Subcutaneous abdominal adipose tissue (tissue), 5 donors: ENCODE data around the gene MCC.

Experiments
- H3K27ac ChIP-seq: one replicate; pipeline ENCODE4 v1.7.0; 2013; ENCODE audit warnings: low read depth, mild to moderate bottlenecking, inconsistent platforms, low read length, moderate library complexity
- H3K27me3 ChIP-seq, 5 donors: one replicate each; pipeline ENCODE4 v1.7.0; 2013; ENCODE audit warnings: low read length in 5 of 5, inconsistent platforms in 1 of 5; ENCODE audit not compliant: control insufficient read depth in 5 of 5, insufficient read depth in 4 of 5
- H3K36me3 ChIP-seq, 5 donors: one replicate each; pipeline ENCODE4 v1.7.0; 2013; ENCODE audit warnings: low read length in 5 of 5; ENCODE audit not compliant: control insufficient read depth in 5 of 5, insufficient read depth in 5 of 5
- H3K4me1 ChIP-seq, 5 donors: one replicate each; pipeline ENCODE4 v1.7.0; 2013; ENCODE audit warnings: low read length in 5 of 5, mild to moderate bottlenecking in 3 of 5, moderate library complexity in 1 of 5; ENCODE audit not compliant: control insufficient read depth in 5 of 5, insufficient read depth in 5 of 5
- H3K4me3 ChIP-seq, 5 donors: one replicate each; pipeline ENCODE4 v1.7.0; 2013; ENCODE audit warnings: low read length in 5 of 5, low read depth in 1 of 5
- H3K9ac ChIP-seq, 5 donors: one replicate each; pipeline ENCODE4 v1.7.0; 2013; ENCODE audit warnings: low read length in 5 of 5, mild to moderate bottlenecking in 4 of 5, moderate library complexity in 3 of 5
- H3K9me3 ChIP-seq, 5 donors: one replicate each; pipeline ENCODE4 v1.7.0; 2013; ENCODE audit warnings: low read length in 5 of 5; ENCODE audit not compliant: control insufficient read depth in 5 of 5
- donor health status: healthy.
- donor health status: healthy.
- donor health status: healthy.
- donor health status: healthy.
- donor health status: healthy.

The MCC gene

DNA sequence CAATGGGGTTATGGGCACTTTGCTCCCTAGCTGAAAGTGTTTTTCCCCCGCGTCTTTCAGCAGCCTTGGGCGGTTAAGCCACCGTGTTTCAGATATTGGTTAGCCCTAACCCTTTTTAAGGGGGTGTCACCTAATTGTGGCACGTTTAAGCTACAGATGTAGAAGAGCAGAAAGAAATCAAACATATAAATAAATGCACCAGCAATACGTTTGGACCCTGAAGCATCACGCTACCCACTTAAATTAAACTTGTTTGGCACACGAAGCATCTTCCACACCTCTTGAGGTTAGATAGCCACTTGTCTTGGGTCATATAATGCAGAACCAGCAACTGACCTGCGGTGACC, 26.0 kb upstream of the MCC start:
- Histone ChIP-seq H3K27ac (peak overlapping the region; percentile 92), H3K4me1 (peaks cover 2 to 16% (median 12%) of the 10 kb centered on the region in 5 donors), H3K27me3 (peaks cover 0 to 2% (median 0%) of the 10 kb centered on the region in 5 donors), H3K4me3 (peak overlapping the region; percentile 84 to 91 (median 88)), H3K9me3 (no peaks in the 10 kb centered on the region), H3K9ac (peak overlapping the region; percentile 92 to 99 (median 97)), H3K36me3 (peaks cover 0 to 9% (median 0%) of the 10 kb centered on the region in 5 donors)

DNA sequence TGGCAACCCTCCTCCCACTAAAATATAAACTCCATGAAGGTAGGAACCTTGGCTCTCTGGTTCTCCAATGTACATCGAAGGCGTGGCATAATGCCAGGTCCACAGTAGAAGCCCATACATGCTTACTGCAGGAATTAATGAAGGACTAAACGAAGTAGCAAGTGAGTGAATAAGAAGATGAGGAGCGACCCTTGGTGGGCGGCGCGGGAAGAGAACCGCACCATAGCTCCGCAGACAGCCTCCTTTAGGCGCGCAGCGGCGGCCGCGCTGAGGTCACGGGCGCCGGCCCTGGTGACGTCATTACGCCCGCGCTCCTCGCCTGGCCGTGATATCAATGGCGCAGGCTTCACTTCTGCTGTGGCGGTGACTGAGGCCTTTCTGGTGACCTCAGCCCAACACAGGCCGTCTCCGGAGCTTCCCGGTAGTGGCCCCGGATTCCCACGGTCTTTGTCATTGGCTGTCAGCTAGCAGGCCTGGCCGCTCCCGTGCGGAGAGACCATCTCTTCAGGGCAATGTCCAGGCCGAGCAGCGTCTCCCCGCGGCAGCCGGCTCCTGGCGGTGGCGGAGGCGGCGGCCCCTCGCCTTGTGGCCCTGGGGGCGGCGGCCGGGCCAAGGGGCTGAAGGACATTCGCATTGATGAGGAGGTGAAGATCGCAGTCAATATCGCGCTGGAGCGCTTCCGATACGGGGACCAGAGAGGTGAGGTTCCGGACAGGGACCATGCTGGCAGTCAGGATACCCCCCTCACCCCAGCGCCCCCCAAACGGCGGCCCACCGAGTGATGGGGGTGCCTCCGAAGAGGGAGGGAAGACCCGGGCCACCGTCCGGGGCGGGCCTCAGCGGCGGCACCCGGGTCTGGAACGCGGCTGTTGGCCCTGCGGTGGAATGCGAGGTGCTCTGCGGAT, 25.4 kb upstream of the MCC start, which contains the start of gene YTHDC2:
Gene YTHDC2, plus strand, starts transcription at position 311 of the 905 bp plus-strand sequence. Its CDS starts 202 bp downstream, at position 513.
- Histone ChIP-seq H3K4me3 (peak within 1 kb of the TSS; percentile 84 to 91 (median 88)), H3K9me3 (no peaks in the 10 kb centered on the region), H3K4me1 (peaks cover 2 to 16% (median 12%) of the 10 kb centered on the region in 5 donors), H3K27ac (peak within 1 kb of the TSS; percentile 92), H3K9ac (peak within 1 kb of the TSS; percentile 92 to 99 (median 97)), H3K36me3 (peaks cover 0 to 9% (median 0%) of the 10 kb centered on the region in 5 donors), H3K27me3 (peaks cover 0 to 2% (median 0%) of the 10 kb centered on the region in 5 donors)

DNA sequence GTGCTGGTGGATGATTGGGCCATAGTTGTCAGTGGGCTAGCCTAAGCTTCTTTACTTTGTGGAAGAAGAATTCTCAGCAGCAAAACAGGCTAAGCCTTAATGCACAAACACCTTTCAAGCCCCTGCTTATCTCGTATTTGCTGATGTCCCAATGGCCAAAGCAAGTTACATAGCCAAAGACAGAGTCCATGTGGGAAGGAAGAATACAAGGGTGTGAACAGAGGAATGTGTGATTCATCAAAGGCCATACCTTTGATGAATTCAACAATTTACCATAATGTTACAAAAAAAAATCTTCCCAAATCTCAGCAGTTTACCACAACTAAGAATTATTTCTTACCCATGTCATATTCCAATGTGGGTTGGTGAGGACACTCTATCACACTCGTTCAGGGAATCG, 24.1 kb upstream of the MCC start:
- Histone ChIP-seq H3K36me3 (peaks cover 0 to 8% (median 0%) of the 10 kb centered on the region in 5 donors), H3K4me3 (no peak overlapping the region), H3K9me3 (no peaks in the 10 kb centered on the region), H3K4me1 (peaks cover 2 to 16% (median 12%) of the 10 kb centered on the region in 5 donors), H3K27me3 (peaks cover 0 to 4% (median 2%) of the 10 kb centered on the region in 5 donors), H3K9ac (no peak overlapping the region), H3K27ac (no peak overlapping the region)

DNA sequence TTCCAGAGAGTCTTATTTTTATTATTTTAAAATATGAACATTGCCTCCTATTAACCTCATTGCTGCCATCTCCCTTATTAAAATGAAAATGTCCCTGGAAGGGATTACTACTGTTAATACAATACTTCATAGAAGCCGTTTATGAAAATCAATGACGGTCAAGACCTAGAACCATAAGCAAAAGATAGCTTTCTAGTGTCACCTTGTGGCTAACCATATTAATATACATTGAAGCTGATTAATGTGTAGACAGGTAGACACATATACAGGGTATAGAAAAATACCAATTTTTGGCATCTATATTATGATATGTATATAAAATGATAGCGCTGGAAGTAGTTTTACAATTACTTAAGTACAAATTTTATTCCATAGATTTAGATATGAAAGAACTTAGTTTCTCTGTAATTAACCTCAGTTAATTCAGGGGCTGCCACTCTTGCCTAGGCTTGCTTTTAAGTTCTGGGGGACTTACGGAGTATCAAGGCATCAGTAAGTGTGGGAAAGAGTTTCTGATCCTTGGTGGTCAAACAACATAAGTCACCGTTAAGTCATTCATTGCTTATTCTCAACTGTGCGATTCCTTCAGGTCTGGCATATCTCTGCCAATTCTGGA, 22.7 kb upstream of the MCC start:
- peaks cover 0 to 5% (median 0%) of the 10 kb centered on the region in 5 donors for H3K36me3 ChIP-seq
- H3K27ac ChIP-seq, result no peak overlapping the region
- no peaks in the 10 kb centered on the region for H3K9me3 ChIP-seq
- H3K9ac ChIP-seq, result no peak overlapping the region
- H3K4me1 ChIP-seq, result peaks cover 2 to 16% (median 12%) of the 10 kb centered on the region in 5 donors
- no peak overlapping the region for H3K4me3 ChIP-seq
- peaks cover 0 to 5% (median 3%) of the 10 kb centered on the region in 5 donors for H3K27me3 ChIP-seq

DNA sequence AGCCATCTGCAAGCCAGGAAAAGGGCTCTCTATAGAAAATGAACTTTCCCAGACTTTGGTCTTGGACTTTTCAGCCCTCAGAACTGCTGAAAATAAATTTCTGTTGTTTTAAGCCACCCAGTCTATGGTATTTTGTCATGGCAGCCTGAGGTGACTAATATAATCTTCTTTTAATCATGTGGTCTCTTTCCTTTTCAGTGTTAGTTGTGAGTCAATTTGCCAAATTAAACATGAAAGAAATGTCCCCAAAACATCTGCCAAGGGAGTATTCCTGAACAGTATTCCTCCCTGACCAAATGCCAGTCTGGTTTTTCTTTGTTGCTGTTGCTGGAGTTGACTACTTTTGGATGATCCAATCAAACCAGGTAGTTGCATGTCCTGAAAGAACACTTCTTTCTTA, 20.5 kb upstream of the MCC start:
- H3K27ac ChIP-seq, result no peak overlapping the region
- H3K9me3 ChIP-seq, result no peaks in the 10 kb centered on the region
- H3K36me3 ChIP-seq, result no peaks in the 10 kb centered on the region
- H3K9ac ChIP-seq, result no peak overlapping the region
- H3K27me3 ChIP-seq, result peaks cover 0 to 5% (median 3%) of the 10 kb centered on the region in 5 donors
- no peak overlapping the region for H3K4me3 ChIP-seq
- peaks cover 2 to 5% (median 3%) of the 10 kb centered on the region in 5 donors for H3K4me1 ChIP-seq

DNA sequence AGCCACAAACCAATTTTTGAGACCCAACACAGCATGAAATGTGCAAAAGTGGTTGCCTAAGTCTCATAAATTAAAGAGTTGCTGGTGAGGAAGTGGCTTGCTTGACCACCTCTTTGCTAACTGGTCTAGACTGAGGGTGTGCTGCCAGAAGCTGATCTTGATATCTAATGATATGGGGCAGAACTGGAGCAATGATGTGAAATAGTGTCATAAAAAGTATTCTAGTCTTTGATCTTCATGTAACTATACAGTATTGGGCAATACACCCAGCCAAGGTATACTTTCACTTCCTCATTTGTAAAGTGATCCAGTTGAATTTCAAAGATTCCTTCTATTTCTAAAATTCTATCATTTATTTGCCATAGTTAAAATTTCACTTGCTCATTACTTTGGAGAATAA, 19.3 kb upstream of the MCC start:
- no peaks in the 10 kb centered on the region for H3K9me3 ChIP-seq
- no peak overlapping the region for H3K9ac ChIP-seq
- H3K27ac ChIP-seq, result no peak overlapping the region
- H3K4me3 ChIP-seq, result no peak overlapping the region
- H3K4me1 ChIP-seq, result no peaks in the 10 kb centered on the region
- H3K27me3 ChIP-seq, result peaks cover 0 to 8% (median 3%) of the 10 kb centered on the region in 5 donors
- H3K36me3 ChIP-seq, result no peaks in the 10 kb centered on the region

DNA sequence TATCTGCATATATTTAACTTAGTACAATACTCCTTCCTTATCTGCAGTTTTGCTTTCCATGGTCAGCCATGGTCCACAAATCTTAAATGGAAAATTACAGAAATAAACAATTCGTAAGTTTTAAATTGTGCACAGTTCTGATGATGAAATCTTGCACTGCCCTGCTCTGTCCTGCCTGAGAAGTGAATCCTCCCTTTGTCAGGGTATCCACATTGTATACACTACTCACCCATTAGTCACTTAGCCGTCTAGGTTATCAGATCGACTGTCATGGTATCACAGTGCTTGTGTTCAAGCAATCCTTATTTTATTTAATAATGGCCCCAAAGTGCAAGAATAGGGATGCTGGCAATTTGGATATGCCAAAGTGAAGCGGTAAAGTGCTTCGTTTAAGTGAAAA, 16.9 kb upstream of the MCC start:
- Histone ChIP-seq H3K36me3 (no peaks in the 10 kb centered on the region), H3K9me3 (no peaks in the 10 kb centered on the region), H3K4me3 (no peak overlapping the region), H3K27me3 (peaks cover 0 to 8% (median 3%) of the 10 kb centered on the region in 5 donors), H3K27ac (no peak overlapping the region), H3K4me1 (no peaks in the 10 kb centered on the region), H3K9ac (no peak overlapping the region)

DNA sequence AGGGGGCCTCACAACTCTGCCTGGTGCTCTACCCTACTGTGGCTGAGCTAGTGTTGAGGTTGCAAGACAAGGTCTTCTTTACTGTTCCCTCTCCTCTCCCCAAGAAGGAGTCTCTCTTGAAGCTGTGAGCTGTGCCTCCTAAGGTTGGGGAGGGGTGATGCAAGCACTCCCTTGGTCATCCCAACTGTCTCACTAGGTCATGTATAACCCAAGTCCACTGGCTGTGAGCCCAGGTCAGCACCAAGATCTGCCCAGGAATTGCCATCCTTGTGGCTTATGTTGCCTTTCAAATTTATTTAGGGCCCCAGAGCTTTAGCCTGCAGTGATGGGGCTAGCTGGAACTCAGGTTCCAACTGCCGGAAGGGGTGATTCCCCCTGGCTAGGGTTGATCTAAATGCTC, 14.9 kb upstream of the MCC start:
- Histone ChIP-seq H3K9me3 (no peaks in the 10 kb centered on the region), H3K9ac (no peak overlapping the region), H3K4me3 (no peak overlapping the region), H3K27ac (no peak overlapping the region), H3K27me3 (peaks cover 0 to 5% (median 3%) of the 10 kb centered on the region in 5 donors), H3K4me1 (no peaks in the 10 kb centered on the region), H3K36me3 (no peaks in the 10 kb centered on the region)

DNA sequence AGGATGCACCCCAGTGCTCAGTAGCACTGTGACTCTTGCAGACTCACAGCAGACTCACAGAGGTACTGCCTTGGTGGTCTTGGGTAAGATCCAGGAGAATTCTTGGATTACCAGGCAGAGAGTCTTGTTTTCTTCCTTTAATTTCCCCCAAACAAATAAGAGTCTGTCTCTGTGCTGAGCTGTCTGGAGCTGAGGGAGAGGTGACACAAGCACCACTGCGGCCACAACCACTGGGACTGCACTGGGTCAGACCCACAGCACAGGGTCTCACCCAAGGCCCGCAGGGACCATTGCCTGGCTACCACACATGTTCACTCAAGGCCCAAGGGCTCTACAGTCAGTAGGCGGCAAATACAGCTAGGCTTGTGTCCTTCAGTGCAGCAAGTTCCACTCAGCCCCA, 13.8 kb upstream of the MCC start:
- Histone ChIP-seq H3K36me3 (no peaks in the 10 kb centered on the region), H3K4me3 (no peak overlapping the region), H3K9me3 (no peaks in the 10 kb centered on the region), H3K9ac (no peak overlapping the region), H3K4me1 (no peaks in the 10 kb centered on the region), H3K27ac (no peak overlapping the region), H3K27me3 (peaks cover 0 to 4% (median 0%) of the 10 kb centered on the region in 5 donors)

DNA sequence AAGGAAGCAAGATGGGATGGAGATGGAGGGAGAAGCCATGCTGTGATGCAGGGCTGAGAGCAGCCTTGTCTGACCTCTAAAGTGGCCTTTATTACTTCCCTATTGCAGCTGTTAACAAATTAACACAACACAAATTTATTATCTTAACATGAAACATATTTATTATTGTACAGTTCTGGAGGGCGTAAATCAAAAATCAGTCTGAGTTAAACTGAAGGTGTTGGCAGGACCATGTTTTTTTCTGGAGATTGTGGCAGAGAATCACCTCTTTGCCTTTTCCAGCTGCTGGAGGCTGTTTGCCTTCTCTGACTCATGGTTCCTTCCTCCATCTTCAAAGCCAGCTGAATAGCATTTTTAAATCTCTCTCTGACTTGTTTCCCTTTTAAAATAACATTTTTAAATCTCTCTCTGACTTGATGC, 7.2 kb upstream of the MCC start:
- H3K27ac ChIP-seq, result no peak overlapping the region
- peaks cover 0 to 2% (median 0%) of the 10 kb centered on the region in 5 donors for H3K27me3 ChIP-seq
- no peaks in the 10 kb centered on the region for H3K4me1 ChIP-seq
- no peak overlapping the region for H3K4me3 ChIP-seq
- H3K9ac ChIP-seq, result no peak overlapping the region
- H3K9me3 ChIP-seq, result peaks cover 4 to 12% (median 6%) of the 10 kb centered on the region in 5 donors
- no peaks in the 10 kb centered on the region for H3K36me3 ChIP-seq
